Calu3 (cell line): Measurements from ENCODE around the gene GRIA1. TPM values are rescaled to one million over a fixed set of nuclear protein-coding genes. Genes with fewer than 3 reads are reported as not detected.
"Not testable (repeated sequence)": the region's sequence is repeated elsewhere in the genome, so short reads cannot be mapped to it uniquely, and the experiment has no call there.

ENCODE experiments used
- BruUV-seq: library from RNA; stranded (reverse); fragments of 400-500 nt; replicated peaks from 2 replicates; lab custom pipeline; 2021; lab: Mats Ljungman, UMichigan
- CTCF ChIA-PET: fragments of 300-600 bp; sonication (Branson Sonifier 250); formaldehyde crosslinking; loops from one replicate; lab custom pipeline; 2022; ENCODE audit warnings: antibody characterized with exemption; lab: Charles Lee
- DNase-seq: peaks from one replicate; pipeline ENCODE4 v3.0.0; 2022
- H3K27ac Mint-ChIP-seq: one replicate; pipeline ENCODE4 v1.8.0; 2022; ENCODE audit warnings: mixed read lengths; ENCODE audit not compliant: unreplicated experiment
- H3K27me3 Mint-ChIP-seq: one replicate; pipeline ENCODE4 v1.8.0; 2022; ENCODE audit warnings: mixed read lengths; ENCODE audit not compliant: unreplicated experiment
- H3K36me3 Mint-ChIP-seq: one replicate; pipeline ENCODE4 v1.8.0; 2022; ENCODE audit warnings: mild to moderate bottlenecking, moderate library complexity, mixed read lengths; ENCODE audit not compliant: insufficient read depth, unreplicated experiment
- H3K4me1 Mint-ChIP-seq: one replicate; pipeline ENCODE4 v1.8.0; 2022; ENCODE audit warnings: mild to moderate bottlenecking, low read depth, mixed read lengths; ENCODE audit not compliant: unreplicated experiment
- H3K4me3 Mint-ChIP-seq: one replicate; pipeline ENCODE4 v1.8.0; 2022; ENCODE audit warnings: mild to moderate bottlenecking, low read depth, moderate library complexity, mixed read lengths; ENCODE audit not compliant: unreplicated experiment
- H3K9me3 Mint-ChIP-seq: one replicate; pipeline ENCODE4 v1.8.0; 2022; ENCODE audit warnings: low read depth, mixed read lengths; ENCODE audit not compliant: unreplicated experiment
- CTCF ChIP-seq: fragments of 200-600 bp; IDR thresholded peaks from one replicate; pipeline ENCODE4 v1.8.0; 2022; ENCODE audit warnings: antibody characterized with exemption; ENCODE audit not compliant: unreplicated experiment
- intact Hi-C: fragments of 100-400 bp; cut with micrococcal nuclease; formaldehyde crosslinking; loops from one replicate; pipeline ENCODE4 v1.10.0; 2022; ENCODE audit not compliant: unreplicated experiment
- total RNA-seq: library from RNA; stranded (reverse); gene quantifications from 2 replicates; pipeline ENCODE4 v1.2.3, GENCODE V29; 2022

The GRIA1 gene
- total RNA-seq, 1 experiment from 2014 or later: not detected

GRCh38 chr5:153719324-153719723, 228.9 kb downstream of the GRIA1 start:
- Mint-ChIP-seq H3K27me3 (peaks cover 11% of the 10 kb centered on the region), H3K36me3 (no peaks in the 10 kb centered on the region), H3K4me3 (no peak overlapping the region), H3K9me3 (peaks cover 10% of the 10 kb centered on the region), H3K27ac (no peak overlapping the region), H3K4me1 (no peaks in the 10 kb centered on the region)
- TF ChIP-seq CTCF: no peak
- CTCF ChIA-PET: no interaction called here
- BruUV-seq: no TSS peak
- intact Hi-C loops: no loop called here
- DNase-seq: no peak

DNA sequence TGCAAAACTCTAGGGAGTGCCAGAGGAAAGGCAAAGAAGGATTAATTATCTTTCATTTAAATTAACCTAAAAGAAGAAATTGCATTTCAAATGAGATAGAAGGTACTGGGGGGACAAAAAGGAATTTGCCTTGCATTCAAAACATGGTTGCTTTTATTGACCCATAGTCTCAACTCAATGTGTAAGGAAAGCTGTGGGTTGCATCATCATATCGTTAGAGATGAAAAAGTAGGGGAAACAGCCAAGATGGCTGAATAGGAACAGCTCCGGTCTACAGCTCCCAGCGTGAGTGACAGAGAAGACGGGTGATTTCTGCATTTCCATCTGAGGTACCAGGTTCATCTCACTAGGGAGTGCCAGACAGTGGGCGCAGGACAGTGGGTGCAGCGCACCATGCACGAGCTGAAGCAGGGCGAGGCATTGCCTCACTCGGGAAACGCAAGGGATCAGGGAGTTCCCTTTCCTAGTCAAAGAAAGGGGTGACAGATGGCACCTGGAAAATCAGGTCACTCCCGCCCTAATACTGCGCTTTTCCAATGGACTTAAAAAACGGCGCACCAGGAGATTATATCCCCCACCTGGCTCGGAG, 232.6 kb downstream of the GRIA1 start:
- H3K27ac Mint-ChIP-seq, CTCF ChIA-PET, H3K36me3 Mint-ChIP-seq, BruUV-seq, H3K9me3 Mint-ChIP-seq, H3K4me1 Mint-ChIP-seq, H3K27me3 Mint-ChIP-seq, intact Hi-C loops, DNase-seq, H3K4me3 Mint-ChIP-seq: not testable (repeated sequence)

GRCh38 chr5:153742060-153742459, 251.6 kb downstream of the GRIA1 start:
- no peaks in the 10 kb centered on the region for H3K36me3 Mint-ChIP-seq
- intact Hi-C loops: no loop called here
- no peak for DNase-seq
- no peaks in the 10 kb centered on the region for H3K4me1 Mint-ChIP-seq
- no peak for TF ChIP-seq CTCF
- H3K27ac Mint-ChIP-seq: no peak overlapping the region
- peaks cover 11% of the 10 kb centered on the region for H3K27me3 Mint-ChIP-seq
- H3K9me3 Mint-ChIP-seq: peaks cover 3% of the 10 kb centered on the region
- BruUV-seq: no TSS peak
- H3K4me3 Mint-ChIP-seq: no peak overlapping the region
- CTCF ChIA-PET: interaction anchor here (0.6 to 0.7 kb wide), 2 partner anchors 50 to 176 kb away, joined by 3 to 4 read pairs; no protein-coding TSS in a partner anchor

GRCh38 chr5:153744751-153745150, 254.3 kb downstream of the GRIA1 start:
- no peak for DNase-seq
- H3K27me3 Mint-ChIP-seq: peaks cover 25% of the 10 kb centered on the region
- no peak for TF ChIP-seq CTCF
- intact Hi-C loops: no loop called here
- H3K27ac Mint-ChIP-seq: no peak overlapping the region
- CTCF ChIA-PET: interaction anchor here (0.7 kb wide), 1 partner anchor 1311 kb away, joined by 4 read pairs; no protein-coding TSS in a partner anchor
- BruUV-seq: no TSS peak
- no peaks in the 10 kb centered on the region for H3K36me3 Mint-ChIP-seq
- H3K9me3 Mint-ChIP-seq: no peaks in the 10 kb centered on the region
- no peak overlapping the region for H3K4me3 Mint-ChIP-seq
- no peaks in the 10 kb centered on the region for H3K4me1 Mint-ChIP-seq

GRCh38 chr5:153745778-153746395, 255.4 kb downstream of the GRIA1 start:
- no peak overlapping the region for H3K4me3 Mint-ChIP-seq
- CTCF ChIA-PET: interaction anchor here (0.6 kb wide), 1 partner anchor 46 kb away, joined by 3 read pairs; no protein-coding TSS in a partner anchor
- H3K27ac Mint-ChIP-seq: no peak overlapping the region
- intact Hi-C loops: no loop called here
- no peaks in the 10 kb centered on the region for H3K36me3 Mint-ChIP-seq
- no peak for TF ChIP-seq CTCF
- H3K4me1 Mint-ChIP-seq: no peaks in the 10 kb centered on the region
- H3K27me3 Mint-ChIP-seq: peaks cover 25% of the 10 kb centered on the region
- no TSS peak for BruUV-seq
- no peak for DNase-seq
- no peaks in the 10 kb centered on the region for H3K9me3 Mint-ChIP-seq
